Osteoblast (primary cell): ENCODE results near the gene ARL6. TPM values are rescaled to one million over a fixed set of nuclear protein-coding genes. Genes with fewer than 3 reads are reported as not detected.

Source experiments
- DNase-seq: peaks from one replicate; pipeline ENCODE4 v3.0.0; 2011; ENCODE audit warnings: low spot score, mixed read lengths; ENCODE audit not compliant: insufficient read length; ENCODE audit errors: missing footprints
- H2AFZ ChIP-seq: 2 replicates; pipeline ENCODE4 v1.6.0; 2011; ENCODE audit warnings: mild to moderate bottlenecking, low read length
- H3K27ac ChIP-seq: 2 replicates; pipeline ENCODE4 v1.5.1; 2011; ENCODE audit warnings: mild to moderate bottlenecking, low read depth, low read length, moderate library complexity
- H3K27me3 ChIP-seq: 2 replicates; pipeline ENCODE4 v1.6.0; 2012; ENCODE audit warnings: mild to moderate bottlenecking, control low read depth, inconsistent platforms, low read length, moderate library complexity; ENCODE audit not compliant: insufficient read depth
- H3K36me3 ChIP-seq: 2 replicates; pipeline ENCODE4 v1.5.1; 2011; ENCODE audit warnings: mild to moderate bottlenecking, low read length, control low read depth, moderate library complexity; ENCODE audit not compliant: insufficient read depth
- H3K4me1 ChIP-seq: 2 replicates; pipeline ENCODE4 v1.5.1; 2011; ENCODE audit warnings: mild to moderate bottlenecking, low read length, control low read depth, moderate library complexity; ENCODE audit not compliant: insufficient read depth
- H3K4me2 ChIP-seq: 2 replicates; pipeline ENCODE4 v1.6.0; 2011; ENCODE audit warnings: mild to moderate bottlenecking, low read length; ENCODE audit not compliant: insufficient read depth
- H3K4me3 ChIP-seq: fragments of 200-600 bp; sonication (generic); 3 replicates; pipeline ENCODE4 v1.5.1; 2012; ENCODE audit warnings: mild to moderate bottlenecking, low read length, inconsistent platforms; ENCODE audit not compliant: insufficient read depth
- H3K79me2 ChIP-seq: 2 replicates; pipeline ENCODE4 v1.6.0; 2012; ENCODE audit warnings: mild to moderate bottlenecking, low read length, control low read depth, inconsistent platforms; ENCODE audit not compliant: insufficient read depth
- H3K9me3 ChIP-seq: 2 replicates; pipeline ENCODE4 v1.5.1; 2011; ENCODE audit warnings: low read depth, low read length, control low read depth
- H4K20me1 ChIP-seq: 2 replicates; pipeline ENCODE4 v1.6.0; 2012; ENCODE audit warnings: mild to moderate bottlenecking, low read length, control low read depth; ENCODE audit not compliant: insufficient read depth
- total RNA-seq: library from RNA; depleted of rRNA; stranded (reverse); fragments of >200 nt; gene quantifications from 2 replicates; pipeline ENCODE4 v1.2.3, GENCODE V29; 2012
- TF ChIP-seq, protein P1 (sequence below): IDR thresholded peaks from 2 replicates; pipeline ENCODE4 v1.5.1; 2011; ENCODE audit warnings: mild to moderate bottlenecking, low read depth, low read length, moderate library complexity; ENCODE audit errors: extremely low read depth

The ARL6 gene
- total RNA-seq, 1 donor, result 11.6 TPM

DNA sequence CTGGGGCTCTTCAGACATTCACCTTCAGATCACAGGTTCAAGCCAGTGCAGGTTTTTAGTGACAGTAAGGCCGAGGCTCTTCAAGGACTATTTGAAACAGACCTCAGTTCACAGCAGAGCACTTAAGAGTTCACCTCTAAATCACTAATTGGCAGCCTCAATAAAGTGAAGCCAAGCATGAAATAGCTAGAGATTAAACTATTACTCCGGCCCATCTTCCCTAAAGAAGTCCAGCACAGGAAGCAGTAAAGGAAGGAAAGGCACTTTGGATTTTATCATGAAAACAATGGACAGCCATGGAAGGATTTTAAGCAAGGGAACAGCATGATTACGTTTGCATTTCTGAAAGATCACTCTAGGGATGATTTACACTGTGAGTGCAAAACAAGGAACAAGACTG, 27.6 kb upstream of the ARL6 start:
- Histone ChIP-seq H4K20me1 (no peaks in the 10 kb centered on the region), H2AFZ (no peak overlapping the region), H3K36me3 (no peaks in the 10 kb centered on the region), H3K9me3 (no peaks in the 10 kb centered on the region), H3K79me2 (no peaks in the 10 kb centered on the region), H3K4me2 (no peak overlapping the region), H3K27ac (no peak overlapping the region), H3K4me3 (no peak overlapping the region), H3K4me1 (no peaks in the 10 kb centered on the region), H3K27me3 (no peaks in the 10 kb centered on the region)
- TF ChIP-seq, protein P1, sequence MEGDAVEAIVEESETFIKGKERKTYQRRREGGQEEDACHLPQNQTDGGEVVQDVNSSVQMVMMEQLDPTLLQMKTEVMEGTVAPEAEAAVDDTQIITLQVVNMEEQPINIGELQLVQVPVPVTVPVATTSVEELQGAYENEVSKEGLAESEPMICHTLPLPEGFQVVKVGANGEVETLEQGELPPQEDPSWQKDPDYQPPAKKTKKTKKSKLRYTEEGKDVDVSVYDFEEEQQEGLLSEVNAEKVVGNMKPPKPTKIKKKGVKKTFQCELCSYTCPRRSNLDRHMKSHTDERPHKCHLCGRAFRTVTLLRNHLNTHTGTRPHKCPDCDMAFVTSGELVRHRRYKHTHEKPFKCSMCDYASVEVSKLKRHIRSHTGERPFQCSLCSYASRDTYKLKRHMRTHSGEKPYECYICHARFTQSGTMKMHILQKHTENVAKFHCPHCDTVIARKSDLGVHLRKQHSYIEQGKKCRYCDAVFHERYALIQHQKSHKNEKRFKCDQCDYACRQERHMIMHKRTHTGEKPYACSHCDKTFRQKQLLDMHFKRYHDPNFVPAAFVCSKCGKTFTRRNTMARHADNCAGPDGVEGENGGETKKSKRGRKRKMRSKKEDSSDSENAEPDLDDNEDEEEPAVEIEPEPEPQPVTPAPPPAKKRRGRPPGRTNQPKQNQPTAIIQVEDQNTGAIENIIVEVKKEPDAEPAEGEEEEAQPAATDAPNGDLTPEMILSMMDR, result no peak
- no peak for DNase-seq

DNA sequence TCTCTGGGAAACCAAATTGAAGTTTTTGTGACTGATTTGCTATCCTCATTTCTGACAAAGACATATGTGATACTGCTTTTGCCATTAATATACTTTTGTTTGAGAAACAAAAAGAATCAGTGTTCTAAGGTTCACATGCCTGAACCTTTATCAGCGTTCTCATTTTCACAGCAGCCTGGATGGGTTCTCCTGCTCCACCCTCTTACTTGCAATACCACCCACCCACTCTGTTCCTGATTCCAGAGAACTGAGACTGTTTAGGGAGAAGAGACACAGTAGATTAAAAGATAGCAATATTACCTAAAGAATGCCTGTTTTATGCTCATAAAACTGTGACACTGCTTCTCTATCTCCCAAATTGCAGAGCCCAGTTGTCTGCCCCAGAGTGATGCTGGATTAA, 25.8 kb upstream of the ARL6 start:
- Histone ChIP-seq H3K79me2 (no peaks in the 10 kb centered on the region), H3K4me1 (no peaks in the 10 kb centered on the region), H3K9me3 (no peaks in the 10 kb centered on the region), H3K4me3 (no peak overlapping the region), H2AFZ (no peak overlapping the region), H3K36me3 (no peaks in the 10 kb centered on the region), H3K27ac (no peak overlapping the region), H3K4me2 (no peak overlapping the region), H4K20me1 (no peaks in the 10 kb centered on the region), H3K27me3 (no peaks in the 10 kb centered on the region)
- DNase-seq, result no peak
- TF ChIP-seq, protein P1, result no peak

DNA sequence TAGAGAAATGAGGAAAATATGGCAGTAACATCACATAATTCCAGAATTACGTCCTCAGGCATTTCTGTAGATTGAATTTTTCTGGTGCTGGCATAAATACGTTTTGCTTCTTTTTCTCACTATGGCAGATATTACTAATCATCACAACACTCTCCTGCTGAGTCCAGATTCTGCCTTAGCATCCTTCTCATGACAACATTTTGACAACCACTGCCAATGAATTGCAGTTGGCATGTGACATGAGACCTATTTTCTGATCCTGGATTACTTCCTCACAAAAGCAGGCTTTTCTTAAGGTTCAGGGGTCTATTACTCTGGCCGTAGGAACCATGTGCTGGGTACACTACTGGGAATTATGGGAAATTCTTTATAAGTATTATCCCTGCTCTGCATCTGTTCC, 22.5 kb upstream of the ARL6 start:
- Histone ChIP-seq H3K36me3 (no peaks in the 10 kb centered on the region), H3K4me3 (no peak overlapping the region), H3K4me2 (no peak overlapping the region), H3K27me3 (no peaks in the 10 kb centered on the region), H4K20me1 (no peaks in the 10 kb centered on the region), H3K27ac (no peak overlapping the region), H3K4me1 (no peaks in the 10 kb centered on the region), H3K79me2 (no peaks in the 10 kb centered on the region), H2AFZ (no peak overlapping the region), H3K9me3 (no peaks in the 10 kb centered on the region)
- peak; percentile 10 for DNase-seq
- TF ChIP-seq, protein P1, result no peak

DNA sequence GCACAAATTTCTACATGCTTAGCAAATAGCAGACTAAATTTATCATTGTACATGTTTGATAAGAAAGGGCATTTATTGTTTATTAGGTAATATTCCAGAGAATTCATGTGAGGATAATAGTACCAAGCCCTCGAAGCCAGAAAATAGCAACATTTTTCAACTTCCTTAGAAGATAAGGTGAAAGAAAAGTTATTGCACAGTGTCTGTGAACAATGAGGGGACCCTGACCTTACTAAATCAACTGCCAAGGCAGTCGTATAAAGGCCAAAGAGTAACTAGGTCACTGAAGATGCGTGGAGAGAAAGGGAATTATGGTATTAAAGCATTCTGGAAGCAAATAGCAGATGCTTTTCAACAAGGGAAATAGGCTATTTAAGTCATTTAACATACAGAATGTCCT, 20.3 kb upstream of the ARL6 start:
- no peak overlapping the region for H3K4me3 ChIP-seq
- no peak overlapping the region for H2AFZ ChIP-seq
- no peak overlapping the region for H3K4me2 ChIP-seq
- H3K9me3 ChIP-seq, result no peaks in the 10 kb centered on the region
- H3K4me1 ChIP-seq, result no peaks in the 10 kb centered on the region
- no peaks in the 10 kb centered on the region for H4K20me1 ChIP-seq
- no peaks in the 10 kb centered on the region for H3K79me2 ChIP-seq
- no peak for DNase-seq
- H3K27ac ChIP-seq, result no peak overlapping the region
- no peaks in the 10 kb centered on the region for H3K36me3 ChIP-seq
- TF ChIP-seq, protein P1, result no peak
- H3K27me3 ChIP-seq, result no peaks in the 10 kb centered on the region
